Activated CD4-positive, alpha-beta memory T cell treated with anti-CD3 and anti-CD28 coated beads, Interleukin-2, amount 10 ng/mL, durations not matched to agents 7 days and 5 days (primary cell): ENCODE data around the gene KCNQ4. TPM values are rescaled to one million over a fixed set of nuclear protein-coding genes. Genes with fewer than 3 reads are reported as not detected.

Source experiments
- CTCF ChIA-PET: fragments of 350-600 bp; sonication (Branson Sonifier 250); formaldehyde crosslinking; loops from one replicate; lab custom pipeline; 2021; ENCODE audit warnings: antibody characterized with exemption, inconsistent platforms; lab: Charles Lee
- POLR2A ChIA-PET: fragments of 350-600 bp; sonication (Branson Sonifier 250); formaldehyde crosslinking; loops from one replicate; lab custom pipeline; 2021; ENCODE audit warnings: antibody characterized with exemption; lab: Charles Lee
- DNase-seq: peaks from one replicate; pipeline ENCODE4 v3.0.0-alpha.2; 2020
- H3K27ac Mint-ChIP-seq: one replicate; pipeline ENCODE4 v1.8.0; 2021; ENCODE audit warnings: mild to moderate bottlenecking, mixed read lengths
- H3K27me3 Mint-ChIP-seq: one replicate; pipeline ENCODE4 v1.8.0; 2021; ENCODE audit warnings: mixed read lengths
- H3K36me3 Mint-ChIP-seq: one replicate; pipeline ENCODE4 v1.8.0; 2021; ENCODE audit warnings: low read depth, mixed read lengths
- H3K4me1 Mint-ChIP-seq: one replicate; pipeline ENCODE4 v1.8.0; 2021; ENCODE audit warnings: mixed read lengths
- H3K4me3 Mint-ChIP-seq: one replicate; pipeline ENCODE4 v1.8.0; 2021; ENCODE audit warnings: mild to moderate bottlenecking, mixed read lengths
- H3K9me3 Mint-ChIP-seq: one replicate; pipeline ENCODE4 v1.8.0; 2021; ENCODE audit warnings: mixed read lengths
- total RNA-seq, 2 experiments: library from RNA; stranded (reverse); gene quantifications; one replicate each; pipeline ENCODE4 v1.2.3, GENCODE V29; 2021

The KCNQ4 gene
- total RNA-seq, result under 1 TPM; 0.45 to 0.60 TPM

DNA sequence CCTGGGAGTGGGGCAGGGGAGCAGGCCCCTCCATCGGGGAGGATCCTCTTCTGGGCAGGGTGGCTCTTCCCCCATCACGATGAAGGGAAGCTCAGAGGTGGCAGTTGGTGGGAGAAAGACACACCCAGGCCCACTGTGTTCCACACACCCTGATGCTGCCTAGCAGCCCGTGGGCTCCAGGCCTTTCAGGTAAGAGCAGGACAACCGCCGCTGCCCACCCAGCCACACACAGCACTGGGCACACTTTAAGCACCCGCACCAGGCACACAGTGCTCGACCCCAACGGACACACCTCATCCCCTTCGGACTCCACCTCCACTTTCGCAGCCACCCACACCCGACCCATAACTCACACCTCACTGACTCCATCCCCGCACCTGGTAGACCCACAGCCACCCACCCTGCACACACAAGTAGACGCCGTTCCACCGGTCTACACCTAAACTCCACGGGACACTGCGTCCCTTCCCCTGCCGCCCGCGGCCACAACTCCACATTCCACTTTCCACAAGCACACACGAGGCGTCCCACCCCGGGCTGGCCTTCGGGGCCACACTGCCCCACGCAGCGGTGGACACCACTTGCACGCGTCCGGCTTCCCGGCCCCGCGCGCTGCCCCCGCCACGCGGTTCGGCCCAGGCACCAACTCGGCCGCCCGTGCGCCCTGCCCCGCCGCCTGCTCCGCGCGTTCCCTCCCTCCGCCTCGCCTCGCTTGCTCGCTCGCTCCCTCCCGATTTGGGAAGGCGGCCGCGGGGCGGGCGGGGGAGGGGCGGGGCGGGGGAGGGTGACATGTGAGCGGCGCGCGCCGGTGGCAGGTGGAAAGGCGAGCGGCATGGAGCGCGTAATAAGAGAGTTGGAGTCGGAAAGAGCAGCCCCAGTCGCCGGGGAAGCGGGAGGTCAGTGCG, at the start of gene KCNQ4:
Gene KCNQ4, plus strand, starts transcription at position 787 of the 905 bp plus-strand sequence. CDS start 307 bp downstream, outside the sequence.
- POLR2A ChIA-PET, result interaction anchor here (1.8 kb wide), 1 partner anchor 19 kb away, joined by 4 read pairs; no protein-coding TSS in a partner anchor
- no peak for DNase-seq

DNA sequence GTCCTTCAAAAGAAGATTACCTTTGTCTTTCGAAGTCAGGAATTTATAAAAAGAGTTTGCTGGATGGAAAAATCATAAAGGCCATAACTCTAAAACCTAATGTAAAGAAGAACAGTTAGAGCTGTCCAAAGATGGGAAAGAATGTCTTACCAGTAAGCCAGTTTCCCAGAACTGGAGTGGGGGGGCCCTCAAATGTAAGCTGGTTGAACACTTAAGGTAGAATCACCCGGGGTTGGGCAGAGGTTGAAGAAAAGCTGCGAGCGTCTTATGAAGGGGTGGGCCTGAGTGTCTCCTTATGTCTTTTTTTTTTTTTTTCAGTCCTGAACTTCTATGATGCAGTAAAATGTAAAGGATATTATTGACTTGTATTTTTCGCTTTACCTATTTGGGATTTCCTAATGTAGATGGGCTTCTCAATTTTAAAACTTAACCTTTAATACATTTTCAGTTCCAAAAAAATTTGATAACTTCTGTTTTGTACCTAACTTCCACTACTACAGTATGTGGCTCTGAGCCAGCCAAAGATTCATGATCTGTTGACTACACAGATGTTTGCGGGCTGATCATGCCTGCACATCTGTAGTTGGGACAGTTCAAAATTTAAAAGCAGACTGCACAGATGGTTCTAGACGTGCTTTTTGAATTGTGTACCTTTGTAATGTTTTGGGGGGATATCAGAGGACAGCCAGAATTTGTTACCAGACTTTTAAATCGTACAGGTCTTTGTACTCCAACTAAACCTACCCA, 48.5 kb upstream of the KCNQ4 start:
- ChIA-PET CTCF (interaction anchor here (0.6 to 1.2 kb wide), 2 partner anchors 39 to 316 kb away, joined by 3 to 4 read pairs; no protein-coding TSS in a partner anchor), POLR2A (no interaction called here)
- H3K4me3 Mint-ChIP-seq, result no peak overlapping the region
- no peak for DNase-seq
- H3K27ac Mint-ChIP-seq, result no peak overlapping the region
- H3K4me1 Mint-ChIP-seq, result peaks cover 20% of the 10 kb centered on the region
- peaks cover 31% of the 10 kb centered on the region for H3K36me3 Mint-ChIP-seq
- H3K9me3 Mint-ChIP-seq, result no peaks in the 10 kb centered on the region
- no peaks in the 10 kb centered on the region for H3K27me3 Mint-ChIP-seq

More for the DNA sequence above, at the start of gene KCNQ4:
- Mint-ChIP-seq H3K27ac (no peak within 1 kb of the TSS), H3K4me3 (peak within 1 kb of the TSS; percentile 50), H3K9me3 (no peaks in the 10 kb centered on the region), H3K4me1 (peaks cover 11% of the 10 kb centered on the region), H3K27me3 (peaks cover 37% of the 10 kb centered on the region), H3K36me3 (peaks cover 6% of the 10 kb centered on the region)
- CTCF ChIA-PET, result interaction anchor here (1.0 kb wide), 1 partner anchor 9 kb away, joined by 5 read pairs; no protein-coding TSS in a partner anchor

DNA sequence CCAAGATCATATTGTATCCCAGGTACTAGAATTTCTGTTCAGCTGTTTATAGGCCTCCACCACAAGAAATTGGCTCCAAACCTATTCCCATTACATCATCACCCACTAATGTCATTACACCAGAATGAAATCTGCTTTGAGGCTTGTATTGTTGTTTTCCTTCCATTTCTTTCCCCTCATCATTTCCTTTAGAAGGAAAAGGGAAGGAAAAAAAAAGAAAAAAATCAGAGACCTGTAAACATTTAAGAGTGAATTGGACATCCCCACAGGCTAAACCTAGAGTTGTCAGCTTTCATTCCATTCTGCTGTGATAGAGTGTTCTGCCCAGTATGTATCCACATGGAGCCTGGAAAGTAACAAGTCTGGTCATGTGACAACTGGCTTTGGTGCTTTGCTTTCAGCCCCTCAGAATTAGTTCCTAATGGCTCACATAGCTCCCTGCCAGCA, 47.5 kb upstream of the KCNQ4 start:
- DNase-seq, result no peak
- H3K27ac Mint-ChIP-seq, result no peak overlapping the region
- H3K4me3 Mint-ChIP-seq, result no peak overlapping the region
- H3K36me3 Mint-ChIP-seq, result peaks cover 33% of the 10 kb centered on the region
- ChIA-PET CTCF (no interaction called here), POLR2A (no interaction called here)
- H3K4me1 Mint-ChIP-seq, result peaks cover 19% of the 10 kb centered on the region
- no peaks in the 10 kb centered on the region for H3K9me3 Mint-ChIP-seq
- no peaks in the 10 kb centered on the region for H3K27me3 Mint-ChIP-seq

DNA sequence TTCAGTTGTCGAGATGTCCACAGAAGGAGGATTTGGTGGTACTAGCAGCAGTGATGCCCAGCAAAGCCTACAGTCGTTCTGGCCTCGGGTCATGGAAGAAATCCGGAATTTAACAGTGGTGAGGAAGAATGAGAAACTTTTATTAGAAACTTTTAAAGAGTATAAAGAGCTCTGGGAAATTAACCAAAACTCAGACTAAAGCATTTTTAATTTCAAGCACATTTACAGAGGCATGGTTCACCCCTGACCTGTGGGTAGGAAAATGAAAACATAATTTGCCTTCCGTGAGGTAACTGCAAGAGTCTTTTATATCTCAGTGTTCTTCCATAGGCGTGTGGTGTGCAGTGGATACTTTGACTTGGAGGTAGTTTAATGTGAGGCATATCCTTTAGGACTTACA, 44.8 kb upstream of the KCNQ4 start:
- ChIA-PET CTCF (no interaction called here), POLR2A (interaction anchor here (1.1 kb wide), 1 partner anchor 52 kb away, joined by 3 read pairs; no protein-coding TSS in a partner anchor)
- Mint-ChIP-seq H3K36me3 (peaks cover 46% of the 10 kb centered on the region), H3K4me1 (peaks cover 20% of the 10 kb centered on the region), H3K9me3 (no peaks in the 10 kb centered on the region), H3K27ac (no peak overlapping the region), H3K27me3 (no peaks in the 10 kb centered on the region), H3K4me3 (no peak overlapping the region)
- DNase-seq, result no peak

- no peak overlapping the region for H3K27ac Mint-ChIP-seq
- H3K9me3 Mint-ChIP-seq, result no peaks in the 10 kb centered on the region
- DNase-seq, result no peak
- CTCF ChIA-PET, result no interaction called here
- H3K4me1 Mint-ChIP-seq, result peaks cover 20% of the 10 kb centered on the region
- H3K27me3 Mint-ChIP-seq, result no peaks in the 10 kb centered on the region
- H3K4me3 Mint-ChIP-seq, result no peak overlapping the region
- peaks cover 51% of the 10 kb centered on the region for H3K36me3 Mint-ChIP-seq
- POLR2A ChIA-PET, result interaction anchor here (1.0 to 1.1 kb wide), 2 partner anchors 26 to 51 kb away, joined by 3 read pairs; no protein-coding TSS in a partner anchor
These were observed 44.1 kb upstream of the KCNQ4 start for GRCh38 chr1:40739455-40740008.

DNA sequence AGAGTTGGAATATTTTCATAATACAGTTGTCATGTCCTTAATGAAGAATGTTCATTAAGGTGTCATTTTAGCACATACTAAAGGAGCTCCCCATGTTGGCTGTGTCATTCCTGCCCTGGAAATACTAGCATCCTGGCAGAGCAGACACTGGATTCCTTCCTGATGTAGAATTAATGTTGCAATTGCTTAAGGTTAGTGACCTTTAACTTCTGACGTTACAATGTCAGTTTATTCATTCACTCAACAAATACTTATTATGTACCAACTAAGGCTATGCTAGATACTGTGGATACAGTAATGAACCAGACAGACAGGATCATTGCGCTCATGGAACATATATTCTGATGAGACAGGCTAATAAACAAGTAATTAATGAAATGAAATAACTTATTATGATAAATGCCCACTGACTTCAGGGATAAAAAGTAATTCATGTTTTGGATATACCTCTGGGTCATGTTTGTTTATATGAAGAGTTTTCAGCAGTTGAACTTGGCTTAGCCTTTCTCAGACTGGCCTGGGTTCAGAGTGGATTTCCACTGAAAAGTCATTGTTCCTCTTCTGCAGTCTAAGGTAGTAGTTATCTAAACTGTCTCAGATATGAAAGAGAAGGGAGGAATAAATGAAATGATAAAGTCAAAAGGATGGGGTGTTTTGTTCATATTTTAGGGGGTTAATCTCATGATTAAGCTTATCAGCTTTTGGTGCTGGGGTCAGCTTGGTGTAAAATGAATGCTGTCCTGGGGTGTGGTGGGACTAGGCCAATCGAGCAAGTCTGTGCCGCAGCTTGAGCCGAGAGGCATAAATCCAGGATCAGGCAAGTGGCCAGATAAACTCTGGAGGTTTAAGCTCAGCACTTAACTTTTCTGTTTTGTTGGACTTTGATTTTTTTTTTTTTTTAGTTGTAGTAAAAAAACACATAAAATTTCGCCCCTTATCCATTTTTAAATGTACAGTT, 43.3 kb upstream of the KCNQ4 start:
- Mint-ChIP-seq H3K4me1 (peaks cover 24% of the 10 kb centered on the region), H3K9me3 (no peaks in the 10 kb centered on the region), H3K27ac (no peak overlapping the region), H3K27me3 (no peaks in the 10 kb centered on the region), H3K36me3 (peaks cover 57% of the 10 kb centered on the region), H3K4me3 (no peak overlapping the region)
- POLR2A ChIA-PET, result interaction anchor here (1.0 to 1.1 kb wide), 2 partner anchors 27 to 50 kb away, joined by 3 read pairs; no protein-coding TSS in a partner anchor
- DNase-seq, result no peak
- CTCF ChIA-PET, result interaction anchor here (1.2 kb wide), 1 partner anchor 117 kb away, joined by 3 read pairs; no protein-coding TSS in a partner anchor

DNA sequence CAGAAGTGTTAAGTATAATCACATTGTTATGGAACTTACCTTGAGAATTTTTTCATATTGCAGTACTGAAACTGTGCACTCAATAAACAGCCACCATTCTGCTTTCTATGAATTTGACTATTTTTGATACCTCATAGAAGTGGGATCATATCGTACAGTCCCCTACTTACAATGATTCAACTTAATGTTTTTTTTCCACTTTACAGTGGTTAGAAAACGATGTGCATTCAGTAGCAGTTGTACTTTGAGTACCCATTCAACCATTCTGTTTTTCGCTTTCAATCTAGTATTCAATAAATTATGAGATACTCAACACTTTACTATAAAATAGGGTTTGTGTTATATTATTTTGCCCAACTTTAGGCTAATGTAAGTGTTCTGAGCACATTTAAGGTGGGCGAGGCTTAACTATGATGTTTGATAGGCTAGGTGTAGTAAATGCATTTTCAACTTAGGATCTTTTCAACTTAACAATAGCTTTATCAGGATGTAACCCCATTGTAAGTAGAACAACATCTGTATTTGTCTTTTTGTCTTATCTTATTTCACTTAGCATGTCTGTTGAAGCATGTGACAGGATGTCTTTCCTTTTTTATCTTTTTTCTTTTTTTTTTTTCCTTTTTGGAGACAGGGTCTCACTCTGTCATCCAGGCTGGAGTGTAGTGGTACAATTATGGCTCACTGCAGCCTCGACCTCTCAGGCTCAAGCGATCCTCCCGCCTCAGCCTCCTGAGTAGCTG, 42.4 kb upstream of the KCNQ4 start:
- ChIA-PET CTCF (interaction anchor here (1.2 kb wide), 1 partner anchor 116 kb away, joined by 3 read pairs; no protein-coding TSS in a partner anchor), POLR2A (interaction anchor here (1.1 kb wide), 1 partner anchor 37 kb away, joined by 3 read pairs; no protein-coding TSS in a partner anchor)
- no peak for DNase-seq
- no peaks in the 10 kb centered on the region for H3K9me3 Mint-ChIP-seq
- H3K27me3 Mint-ChIP-seq, result no peaks in the 10 kb centered on the region
- H3K4me1 Mint-ChIP-seq, result peaks cover 30% of the 10 kb centered on the region
- H3K36me3 Mint-ChIP-seq, result peaks cover 64% of the 10 kb centered on the region
- no peak overlapping the region for H3K4me3 Mint-ChIP-seq
- H3K27ac Mint-ChIP-seq, result no peak overlapping the region

DNA sequence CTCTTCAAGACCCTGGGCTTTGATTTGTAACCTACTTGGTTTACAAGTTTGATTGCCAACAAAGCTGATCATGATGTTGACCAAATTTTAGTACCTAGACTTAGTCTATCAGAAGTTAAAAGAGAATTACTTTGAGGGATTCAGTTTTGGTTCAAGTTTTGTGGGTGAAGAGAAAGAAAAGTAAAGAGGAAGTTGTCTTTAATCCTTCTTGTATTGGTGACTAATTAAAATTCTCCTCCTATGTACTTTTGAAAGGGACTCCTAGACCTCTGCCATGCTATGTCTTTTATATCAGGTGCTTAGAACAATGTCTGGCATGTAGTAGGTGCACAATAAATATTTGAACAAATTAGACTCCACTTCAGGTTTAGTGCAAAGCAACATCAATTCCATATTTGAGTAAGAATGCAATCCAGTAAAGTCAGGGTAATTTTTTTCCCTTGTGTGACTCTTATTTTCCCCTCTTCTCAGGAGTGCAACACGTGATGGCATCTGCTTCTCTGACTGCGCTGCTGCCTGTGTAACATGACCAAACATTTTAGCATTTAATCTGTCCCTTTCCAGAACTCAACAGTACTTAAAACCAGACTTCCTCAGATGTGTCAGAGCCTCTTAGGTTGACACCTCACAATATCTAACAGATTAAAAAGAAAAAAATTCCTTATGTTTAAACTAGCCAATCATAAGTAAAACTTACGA, 41.1 kb upstream of the KCNQ4 start:
- no peak overlapping the region for H3K4me3 Mint-ChIP-seq
- H3K27me3 Mint-ChIP-seq, result no peaks in the 10 kb centered on the region
- H3K9me3 Mint-ChIP-seq, result no peaks in the 10 kb centered on the region
- DNase-seq, result no peak
- H3K4me1 Mint-ChIP-seq, result peaks cover 37% of the 10 kb centered on the region
- POLR2A ChIA-PET, result interaction anchor here (1.1 kb wide), 1 partner anchor 39 kb away, joined by 3 read pairs; no protein-coding TSS in a partner anchor
- H3K36me3 Mint-ChIP-seq, result peaks cover 77% of the 10 kb centered on the region
- no peak overlapping the region for H3K27ac Mint-ChIP-seq
- CTCF ChIA-PET, result no interaction called here

GRCh38 chr1:40743452-40743851, 40.1 kb upstream of the KCNQ4 start:
- CTCF ChIA-PET, result no interaction called here
- no peaks in the 10 kb centered on the region for H3K9me3 Mint-ChIP-seq
- no peak for DNase-seq
- POLR2A ChIA-PET, result no interaction called here
- H3K4me3 Mint-ChIP-seq, result no peak overlapping the region
- H3K36me3 Mint-ChIP-seq, result peaks cover 82% of the 10 kb centered on the region
- peaks cover 37% of the 10 kb centered on the region for H3K4me1 Mint-ChIP-seq
- H3K27ac Mint-ChIP-seq, result no peak overlapping the region
- no peaks in the 10 kb centered on the region for H3K27me3 Mint-ChIP-seq

- Mint-ChIP-seq H3K9me3 (no peaks in the 10 kb centered on the region), H3K36me3 (peaks cover 82% of the 10 kb centered on the region), H3K27ac (no peak overlapping the region), H3K27me3 (no peaks in the 10 kb centered on the region), H3K4me3 (no peak overlapping the region), H3K4me1 (peaks cover 37% of the 10 kb centered on the region)
- ChIA-PET CTCF (interaction anchor here (1.1 to 1.3 kb wide), 2 partner anchors 11 to 21 kb away, joined by 3 to 4 read pairs; no protein-coding TSS in a partner anchor), POLR2A (no interaction called here)
- DNase-seq, result no peak
These were observed 39.7 kb upstream of the KCNQ4 start for GRCh38 chr1:40743860-40744259.
